Calu3 (cell line): ENCODE results near the gene TRIM44. TPM values are rescaled to one million over a fixed set of nuclear protein-coding genes. Genes with fewer than 3 reads are reported as not detected.
"Not testable (repeated sequence)": the region's sequence is repeated elsewhere in the genome, so short reads cannot be mapped to it uniquely, and the experiment has no call there.

Experiments used
- BruUV-seq: library from RNA; stranded (reverse); fragments of 400-500 nt; replicated peaks from 2 replicates; lab custom pipeline; 2021; lab: Mats Ljungman, UMichigan
- CTCF ChIA-PET: fragments of 300-600 bp; sonication (Branson Sonifier 250); formaldehyde crosslinking; loops from one replicate; lab custom pipeline; 2022; ENCODE audit warnings: antibody characterized with exemption; lab: Charles Lee
- DNase-seq: peaks from one replicate; pipeline ENCODE4 v3.0.0; 2022
- H3K27ac Mint-ChIP-seq: one replicate; pipeline ENCODE4 v1.8.0; 2022; ENCODE audit warnings: mixed read lengths; ENCODE audit not compliant: unreplicated experiment
- H3K27me3 Mint-ChIP-seq: one replicate; pipeline ENCODE4 v1.8.0; 2022; ENCODE audit warnings: mixed read lengths; ENCODE audit not compliant: unreplicated experiment
- H3K36me3 Mint-ChIP-seq: one replicate; pipeline ENCODE4 v1.8.0; 2022; ENCODE audit warnings: mild to moderate bottlenecking, moderate library complexity, mixed read lengths; ENCODE audit not compliant: insufficient read depth, unreplicated experiment
- H3K4me1 Mint-ChIP-seq: one replicate; pipeline ENCODE4 v1.8.0; 2022; ENCODE audit warnings: mild to moderate bottlenecking, low read depth, mixed read lengths; ENCODE audit not compliant: unreplicated experiment
- H3K4me3 Mint-ChIP-seq: one replicate; pipeline ENCODE4 v1.8.0; 2022; ENCODE audit warnings: mild to moderate bottlenecking, low read depth, moderate library complexity, mixed read lengths; ENCODE audit not compliant: unreplicated experiment
- H3K9me3 Mint-ChIP-seq: one replicate; pipeline ENCODE4 v1.8.0; 2022; ENCODE audit warnings: low read depth, mixed read lengths; ENCODE audit not compliant: unreplicated experiment
- CTCF ChIP-seq: fragments of 200-600 bp; IDR thresholded peaks from one replicate; pipeline ENCODE4 v1.8.0; 2022; ENCODE audit warnings: antibody characterized with exemption; ENCODE audit not compliant: unreplicated experiment
- intact Hi-C: fragments of 100-400 bp; cut with micrococcal nuclease; formaldehyde crosslinking; loops from one replicate; pipeline ENCODE4 v1.10.0; 2022; ENCODE audit not compliant: unreplicated experiment
- total RNA-seq: library from RNA; stranded (reverse); gene quantifications from 2 replicates; pipeline ENCODE4 v1.2.3, GENCODE V29; 2022

The TRIM44 gene
- total RNA-seq, 1 experiment from 2014 or later: 71.3 TPM

- CTCF ChIA-PET: interaction anchor here (0.6 kb wide), 1 partner anchor 295 kb away, joined by 5 read pairs; no protein-coding TSS in a partner anchor
- H3K4me1 Mint-ChIP-seq: peaks cover 18% of the 10 kb centered on the region
- H3K4me3 Mint-ChIP-seq: no peak overlapping the region
- no peaks in the 10 kb centered on the region for H3K27me3 Mint-ChIP-seq
- TF ChIP-seq CTCF: no peak
- DNase-seq: no peak
- H3K36me3 Mint-ChIP-seq: no peaks in the 10 kb centered on the region
- BruUV-seq: no TSS peak
- intact Hi-C loops: no loop called here
- no peak overlapping the region for H3K27ac Mint-ChIP-seq
- no peaks in the 10 kb centered on the region for H3K9me3 Mint-ChIP-seq
Measured at GRCh38 chr11:35714882-35715627, 52.5 kb downstream of the TRIM44 start.

GRCh38 chr11:35715677-35716076 is 53.1 kb downstream of the TRIM44 start:
- CTCF ChIA-PET, DNase-seq, H3K27me3 Mint-ChIP-seq, H3K36me3 Mint-ChIP-seq, H3K27ac Mint-ChIP-seq, H3K4me3 Mint-ChIP-seq, intact Hi-C loops, BruUV-seq, H3K9me3 Mint-ChIP-seq: not testable (repeated sequence)
- H3K4me1 Mint-ChIP-seq: peaks cover 19% of the 10 kb centered on the region

GRCh38 chr11:35717043-35717442 is 54.5 kb downstream of the TRIM44 start:
- CTCF ChIA-PET: interaction anchor here (0.7 kb wide), 1 partner anchor 81 kb away, joined by 3 read pairs; no protein-coding TSS in a partner anchor
- no peak overlapping the region for H3K4me3 Mint-ChIP-seq
- no peaks in the 10 kb centered on the region for H3K36me3 Mint-ChIP-seq
- no peaks in the 10 kb centered on the region for H3K27me3 Mint-ChIP-seq
- H3K27ac Mint-ChIP-seq: no peak overlapping the region
- H3K9me3 Mint-ChIP-seq: no peaks in the 10 kb centered on the region
- intact Hi-C loops: no loop called here
- peaks cover 25% of the 10 kb centered on the region for H3K4me1 Mint-ChIP-seq
- DNase-seq: no peak
- TF ChIP-seq CTCF: no peak
- BruUV-seq: no TSS peak

GRCh38 chr11:35717520-35717919 is 54.9 kb downstream of the TRIM44 start:
- Mint-ChIP-seq H3K27ac (no peak overlapping the region), H3K36me3 (no peaks in the 10 kb centered on the region), H3K9me3 (no peaks in the 10 kb centered on the region), H3K4me3 (no peak overlapping the region), H3K27me3 (no peaks in the 10 kb centered on the region), H3K4me1 (peaks cover 28% of the 10 kb centered on the region)
- intact Hi-C loops: no loop called here
- no TSS peak for BruUV-seq
- no peak for DNase-seq
- CTCF ChIA-PET: interaction anchor here (0.7 kb wide), 2 partner anchors 81 to 104 kb away, joined by 3 to 4 read pairs; no protein-coding TSS in a partner anchor
- TF ChIP-seq CTCF: no peak
